CMK (cell line): ENCODE data around the gene IYD.
"Not testable (repeated sequence)": the region's sequence is repeated elsewhere in the genome, so short reads cannot be mapped to it uniquely, and the experiment has no call there.

Experiments
- DNase-seq: peaks from one replicate; pipeline ENCODE4 v3.0.0-alpha.2; 2010; ENCODE audit warnings: low read depth

The IYD gene

GRCh38 chr6:150435360-150435759 is 66.5 kb downstream of the IYD start:
- no peak for DNase-seq

- no peak for DNase-seq
These were observed 67.0 kb downstream of the IYD start for GRCh38 chr6:150435832-150436231.

GRCh38 chr6:150439373-150439772 is 70.6 kb downstream of the IYD start:
- DNase-seq = no peak

- no peak for DNase-seq
These were observed 74.8 kb downstream of the IYD start for GRCh38 chr6:150443621-150444020.

- DNase-seq = no peak
These were observed 75.5 kb downstream of the IYD start for GRCh38 chr6:150444308-150444707.

- no peak for DNase-seq
These were observed 76.7 kb downstream of the IYD start for GRCh38 chr6:150445486-150445885.

- no peak for DNase-seq
These were observed 79.4 kb downstream of the IYD start for GRCh38 chr6:150448221-150448620.

GRCh38 chr6:150449055-150449454 is 80.2 kb downstream of the IYD start:
- not testable (repeated sequence) for DNase-seq

- DNase-seq = no peak
These were observed 82.1 kb downstream of the IYD start for GRCh38 chr6:150450918-150451317.

- no peak for DNase-seq
These were observed 83.1 kb downstream of the IYD start for GRCh38 chr6:150451807-150452427.

- DNase-seq = no peak
These were observed 83.8 kb downstream of the IYD start for GRCh38 chr6:150452428-150453243.

GRCh38 chr6:150453357-150453756 is 84.5 kb downstream of the IYD start:
- DNase-seq = no peak
